Naive B cell (primary cell): ENCODE results near the gene GRIN3A. TPM values are rescaled to one million over a fixed set of nuclear protein-coding genes. Genes with fewer than 3 reads are reported as not detected.
"Not testable (repeated sequence)": the region's sequence is repeated elsewhere in the genome, so short reads cannot be mapped to it uniquely, and the experiment has no call there.

Source experiments
- ATAC-seq, 2 donors: fragments of 150-1000 bp; cut with Tn5 transposase; 2 replicates each; pipeline ENCODE4 v1.10.0; 2021; ENCODE audit warnings: low read depth in 2 of 2, mild to moderate bottlenecking in 2 of 2, moderate library complexity in 2 of 2
- DNase-seq: peaks from one replicate; pipeline ENCODE4 v3.0.0; 2022
- H3K27ac Mint-ChIP-seq, 6 donors: one replicate each; pipeline ENCODE4 v1.8.0; 2020 to 2022; ENCODE audit warnings: mild to moderate bottlenecking in 6 of 6, mixed read lengths in 6 of 6, moderate library complexity in 5 of 6, inconsistent platforms in 2 of 6
- H3K27me3 Mint-ChIP-seq, 3 donors: one replicate each; pipeline ENCODE4 v1.8.0; 2021 to 2022; ENCODE audit warnings: mixed read lengths in 3 of 3, mild to moderate bottlenecking in 1 of 3
- H3K36me3 Mint-ChIP-seq, 2 donors: one replicate each; pipeline ENCODE4 v1.8.0; 2020 to 2022; ENCODE audit warnings: mixed read lengths in 2 of 2, inconsistent platforms in 1 of 2, mild to moderate bottlenecking in 1 of 2
- H3K4me1 Mint-ChIP-seq, 3 donors: one replicate each; pipeline ENCODE4 v1.8.0; 2020 to 2022; ENCODE audit warnings: mixed read lengths in 3 of 3, inconsistent platforms in 1 of 3, mild to moderate bottlenecking in 1 of 3, moderate library complexity in 1 of 3
- H3K4me3 Mint-ChIP-seq, 8 donors: one replicate each; pipeline ENCODE4 v1.8.0; 2020 to 2022; ENCODE audit warnings: mild to moderate bottlenecking in 8 of 8, mixed read lengths in 8 of 8, moderate library complexity in 8 of 8, inconsistent platforms in 2 of 8
- H3K9me3 Mint-ChIP-seq, 7 donors: one replicate each; pipeline ENCODE4 v1.8.0; 2020 to 2022; ENCODE audit warnings: mixed read lengths in 7 of 7, mild to moderate bottlenecking in 5 of 7, inconsistent platforms in 2 of 7, moderate library complexity in 1 of 7
- polyA plus RNA-seq, 6 donors: library from polyadenylated mRNA; unstranded; fragments of 300-500 nt; fragmentation: Illumina TruSeq; gene quantifications; one replicate each; pipeline ENCODE4 v1.2.3, GENCODE V29; 2021; ENCODE audit warnings: low read depth in 6 of 6

The GRIN3A gene
- polyA plus RNA-seq, 6 donors from 2014 or later = 0.03 to 0.09 (median 0.07) TPM; not detected in 2

- Mint-ChIP-seq H3K4me1 (no peaks in the 10 kb centered on the region), H3K9me3 (peaks cover 0 to 3% (median 0%) of the 10 kb centered on the region in 7 donors), H3K27ac (no peak overlapping the region), H3K4me3 (no peak overlapping the region), H3K27me3 (peaks cover 6 to 27% (median 21%) of the 10 kb centered on the region in 3 donors), H3K36me3 (no peaks in the 10 kb centered on the region)
- ATAC-seq (no peak), DNase-seq (no peak)
Observed at GRCh38 chr9:101727612-101728524, 10.6 kb downstream of the GRIN3A start.

DNA sequence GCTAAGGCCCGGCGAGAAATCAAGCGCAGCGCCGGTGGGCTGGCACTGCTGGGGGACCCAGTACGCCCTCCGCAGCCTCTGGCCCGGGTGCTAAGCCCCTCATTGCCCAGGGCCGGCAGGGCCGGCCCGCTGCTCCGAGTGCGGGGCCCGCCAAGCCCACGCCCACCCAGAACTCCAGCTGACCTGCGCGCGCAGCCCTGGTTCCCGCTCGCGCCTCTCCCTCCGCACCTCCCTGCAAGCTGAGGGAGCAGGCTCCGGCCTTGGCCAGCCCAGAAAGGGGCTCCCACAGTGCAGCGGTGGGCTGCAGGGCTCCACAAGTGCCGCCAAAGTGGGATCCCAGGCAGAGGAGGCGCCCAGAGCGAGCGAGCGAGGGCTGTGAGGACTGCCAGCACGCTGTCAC is 14.2 kb downstream of the GRIN3A start:
- not testable (repeated sequence) for ATAC-seq, H3K4me1 Mint-ChIP-seq, H3K4me3 Mint-ChIP-seq, H3K9me3 Mint-ChIP-seq, H3K27ac Mint-ChIP-seq, DNase-seq, H3K36me3 Mint-ChIP-seq
- peaks cover 2 to 17% (median 15%) of the 10 kb centered on the region in 3 donors for H3K27me3 Mint-ChIP-seq

GRCh38 chr9:101718192-101718591 is 20.3 kb downstream of the GRIN3A start:
- Mint-ChIP-seq H3K27me3 (peaks cover 6 to 11% (median 6%) of the 10 kb centered on the region in 3 donors), H3K27ac (peak overlapping the region in 1 of 6 donors; percentile 0), H3K9me3 (peaks cover 0 to 1% (median 0%) of the 10 kb centered on the region in 7 donors), H3K4me1 (no peaks in the 10 kb centered on the region), H3K4me3 (no peak overlapping the region), H3K36me3 (no peaks in the 10 kb centered on the region)
- ATAC-seq (no peak), DNase-seq (no peak)

DNA sequence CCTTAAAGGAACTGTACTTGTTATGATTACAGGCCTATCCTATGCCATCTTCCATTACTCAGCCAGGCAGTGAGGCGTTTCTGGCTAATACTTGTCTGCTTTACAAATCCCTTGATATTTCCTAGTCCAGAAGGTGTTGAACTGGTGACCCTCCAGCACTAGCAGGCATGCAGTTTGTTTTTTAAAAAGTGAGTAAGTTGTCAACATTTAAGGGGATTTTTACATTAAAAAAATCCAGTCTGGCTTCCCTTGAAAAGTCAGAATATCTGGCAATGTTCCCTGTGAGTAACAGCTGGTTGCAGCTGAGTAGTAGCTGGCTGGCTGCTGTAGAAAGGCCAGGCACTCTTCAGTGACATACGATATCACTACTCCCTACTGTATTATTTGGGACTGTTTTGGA is 21.8 kb downstream of the GRIN3A start:
- no peaks in the 10 kb centered on the region for H3K9me3 Mint-ChIP-seq
- no peak overlapping the region for H3K27ac Mint-ChIP-seq
- no peaks in the 10 kb centered on the region for H3K36me3 Mint-ChIP-seq
- peaks cover 6 to 27% (median 14%) of the 10 kb centered on the region in 3 donors for H3K27me3 Mint-ChIP-seq
- ATAC-seq (no peak), DNase-seq (no peak)
- no peak overlapping the region for H3K4me3 Mint-ChIP-seq
- no peaks in the 10 kb centered on the region for H3K4me1 Mint-ChIP-seq

GRCh38 chr9:101711330-101711941 is 27.0 kb downstream of the GRIN3A start:
- no peak overlapping the region for H3K4me3 Mint-ChIP-seq
- H3K9me3 Mint-ChIP-seq = no peaks in the 10 kb centered on the region
- H3K27me3 Mint-ChIP-seq = peaks cover 13 to 36% (median 34%) of the 10 kb centered on the region in 3 donors
- no peaks in the 10 kb centered on the region for H3K36me3 Mint-ChIP-seq
- DNase-seq (no peak), ATAC-seq (no peak)
- H3K27ac Mint-ChIP-seq = no peak overlapping the region
- no peaks in the 10 kb centered on the region for H3K4me1 Mint-ChIP-seq

DNA sequence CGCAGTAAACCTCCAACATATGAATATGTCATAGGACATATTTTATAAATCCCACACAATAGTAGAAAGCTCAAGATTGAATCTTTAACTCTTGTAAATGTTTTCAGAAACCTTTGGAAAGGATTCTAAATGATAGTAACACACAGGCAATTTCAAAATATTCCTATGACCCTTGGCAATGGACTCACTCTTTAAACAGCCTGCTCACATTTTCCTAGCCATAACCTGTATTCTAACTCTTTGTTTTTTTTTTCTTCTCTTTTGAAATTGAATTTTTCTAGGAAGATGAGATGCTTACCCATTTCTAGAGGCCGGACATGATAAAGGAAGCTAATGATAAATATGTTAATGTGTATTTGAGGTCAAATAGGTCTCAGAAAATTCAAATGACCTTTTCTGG is 29.6 kb downstream of the GRIN3A start:
- Mint-ChIP-seq H3K27me3 (peaks cover 23 to 43% (median 42%) of the 10 kb centered on the region in 3 donors), H3K27ac (no peak overlapping the region)
- no peak for ATAC-seq

DNA sequence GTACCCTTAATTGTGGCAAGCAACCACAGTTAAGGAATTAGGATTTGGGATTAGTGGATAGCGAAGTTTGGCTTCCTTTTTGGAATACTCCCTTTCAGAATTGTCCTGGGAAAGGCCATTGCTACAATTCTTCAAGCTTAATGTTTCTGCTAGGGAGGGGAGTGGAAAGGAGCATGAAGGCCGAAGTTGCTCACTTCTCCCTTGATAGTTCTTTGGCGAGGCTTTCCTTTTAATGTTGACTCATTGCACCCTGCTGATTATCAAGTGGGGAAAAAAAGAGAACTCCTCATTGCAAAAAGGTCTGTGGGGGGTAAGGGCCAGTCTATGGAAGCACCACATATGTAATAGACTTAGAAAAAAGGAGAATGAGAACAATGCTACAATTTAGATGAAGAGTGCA is 30.7 kb downstream of the GRIN3A start:
- H3K9me3 Mint-ChIP-seq = no peaks in the 10 kb centered on the region
- DNase-seq = no peak
- peaks cover 23 to 42% (median 37%) of the 10 kb centered on the region in 3 donors for H3K27me3 Mint-ChIP-seq
- no peak overlapping the region for H3K4me3 Mint-ChIP-seq
- no peaks in the 10 kb centered on the region for H3K36me3 Mint-ChIP-seq
- peaks cover 7 to 10% (median 8%) of the 10 kb centered on the region in 3 donors for H3K4me1 Mint-ChIP-seq
- H3K27ac Mint-ChIP-seq = no peak overlapping the region
- ATAC-seq = no peak

More for the DNA sequence above, 29.6 kb downstream of the GRIN3A start:
- Mint-ChIP-seq H3K36me3 (no peaks in the 10 kb centered on the region), H3K4me1 (peaks cover 7 to 10% (median 8%) of the 10 kb centered on the region in 3 donors), H3K4me3 (no peak overlapping the region), H3K9me3 (no peaks in the 10 kb centered on the region)
- DNase-seq = no peak

- ATAC-seq (no peak), DNase-seq (no peak)
- Mint-ChIP-seq H3K9me3 (no peaks in the 10 kb centered on the region), H3K27me3 (peaks cover 23 to 35% (median 30%) of the 10 kb centered on the region in 3 donors), H3K4me3 (no peak overlapping the region), H3K4me1 (peaks cover 7 to 10% (median 8%) of the 10 kb centered on the region in 3 donors), H3K27ac (no peak overlapping the region), H3K36me3 (no peaks in the 10 kb centered on the region)
Observed at GRCh38 chr9:101706997-101707396, 31.4 kb downstream of the GRIN3A start.

DNA sequence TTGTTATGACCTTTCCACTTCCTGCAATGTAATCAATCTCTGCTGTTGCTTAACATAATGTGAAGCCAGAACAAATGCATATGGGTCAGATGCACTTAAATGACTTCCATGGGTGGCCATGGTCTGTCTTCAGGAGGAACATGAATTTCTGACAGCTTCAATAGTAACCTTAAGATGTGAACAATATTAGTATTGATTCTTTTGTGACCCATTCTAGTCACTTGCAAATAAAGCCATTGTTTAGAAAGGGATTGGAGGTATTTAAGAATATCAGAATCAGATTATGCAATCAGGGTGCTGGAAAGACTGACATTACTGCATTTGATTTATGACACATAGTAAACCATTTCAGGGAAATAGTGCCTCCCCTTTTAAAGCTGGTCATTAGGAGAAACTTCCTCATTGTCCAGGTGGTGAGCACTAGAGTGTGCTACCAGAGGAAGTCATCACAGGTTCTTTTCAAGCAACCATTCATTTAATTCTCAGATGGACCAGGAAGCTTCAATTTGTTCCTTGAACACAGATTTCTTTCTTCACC is 32.1 kb downstream of the GRIN3A start:
- DNase-seq = no peak
- Mint-ChIP-seq H3K9me3 (no peaks in the 10 kb centered on the region), H3K27ac (peak overlapping the region in 1 of 6 donors; percentile 1), H3K4me1 (peaks cover 7 to 10% (median 8%) of the 10 kb centered on the region in 3 donors), H3K4me3 (no peak overlapping the region), H3K27me3 (peaks cover 23 to 32% (median 23%) of the 10 kb centered on the region in 3 donors), H3K36me3 (no peaks in the 10 kb centered on the region)
- ATAC-seq = no peak

DNA sequence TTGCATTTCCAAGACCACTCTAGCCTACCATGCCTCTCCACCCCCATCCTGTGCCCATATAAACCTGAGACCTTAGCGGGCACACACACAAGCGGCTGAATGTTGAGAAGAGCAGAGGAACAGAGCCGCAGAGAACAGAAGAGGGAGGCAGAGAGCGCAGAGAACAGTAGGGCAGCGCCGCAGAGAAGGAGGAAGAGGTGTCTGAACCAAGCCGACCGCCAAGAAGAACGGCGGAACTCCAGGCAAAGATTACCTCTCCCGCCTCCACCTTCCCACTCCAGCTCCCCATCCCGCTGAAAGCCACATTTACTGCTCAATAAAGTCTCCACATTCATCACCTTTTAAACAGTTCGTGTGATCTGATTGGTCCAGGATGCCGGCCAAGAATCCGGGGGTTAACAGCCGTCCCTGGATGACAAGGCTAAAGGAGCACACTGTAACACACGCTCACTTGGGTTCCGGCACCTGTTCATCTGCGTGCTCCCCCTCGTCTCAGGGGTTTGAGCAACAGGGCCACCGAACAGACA is 33.2 kb downstream of the GRIN3A start:
- peaks cover 16 to 30% (median 20%) of the 10 kb centered on the region in 3 donors for H3K27me3 Mint-ChIP-seq
- peak overlapping the region in 2 of 6 donors; percentile 34 to 36 for H3K27ac Mint-ChIP-seq
- ATAC-seq (peak; percentile 64 to 70), DNase-seq (no peak)
- peaks cover 0 to under 1% (median 0%) of the 10 kb centered on the region in 7 donors for H3K9me3 Mint-ChIP-seq
- H3K36me3 Mint-ChIP-seq = no peaks in the 10 kb centered on the region
- H3K4me1 Mint-ChIP-seq = peaks cover 7 to 10% (median 8%) of the 10 kb centered on the region in 3 donors
- peak overlapping the region in 7 of 8 donors; percentile 47 to 81 (median 77) for H3K4me3 Mint-ChIP-seq

DNA sequence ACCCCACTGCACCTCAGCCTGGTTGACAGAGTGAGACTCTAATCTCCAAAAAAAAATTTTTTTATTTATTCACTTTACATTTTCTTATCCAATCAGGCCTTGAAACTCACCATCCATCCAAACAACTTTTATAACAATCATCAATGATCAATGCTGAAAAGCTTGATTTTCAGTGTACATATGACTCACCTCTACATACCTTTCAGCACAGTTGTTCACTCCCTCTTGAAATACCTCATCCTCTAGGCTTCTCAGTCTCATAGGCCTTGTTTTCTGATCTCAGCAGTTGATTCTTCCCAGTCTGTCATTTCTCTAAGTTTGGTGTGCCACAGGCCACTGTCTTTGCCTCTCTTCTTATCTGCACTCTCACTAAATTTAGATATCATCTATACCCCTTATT is 36.2 kb downstream of the GRIN3A start:
- H3K4me3 Mint-ChIP-seq = no peak overlapping the region
- peaks cover 0 to 12% (median 6%) of the 10 kb centered on the region in 7 donors for H3K9me3 Mint-ChIP-seq
- ATAC-seq (no peak), DNase-seq (no peak)
- no peaks in the 10 kb centered on the region for H3K36me3 Mint-ChIP-seq
- peaks cover 7 to 10% (median 8%) of the 10 kb centered on the region in 3 donors for H3K4me1 Mint-ChIP-seq
- peaks cover 9 to 16% (median 10%) of the 10 kb centered on the region in 3 donors for H3K27me3 Mint-ChIP-seq
- no peak overlapping the region for H3K27ac Mint-ChIP-seq

- ATAC-seq (no peak), DNase-seq (no peak)
- no peak overlapping the region for H3K27ac Mint-ChIP-seq
- no peaks in the 10 kb centered on the region for H3K9me3 Mint-ChIP-seq
- no peaks in the 10 kb centered on the region for H3K4me1 Mint-ChIP-seq
- no peaks in the 10 kb centered on the region for H3K36me3 Mint-ChIP-seq
- H3K4me3 Mint-ChIP-seq = no peak overlapping the region
- H3K27me3 Mint-ChIP-seq = peaks cover 3 to 12% (median 7%) of the 10 kb centered on the region in 3 donors
Observed at GRCh38 chr9:101693546-101694336, 44.7 kb downstream of the GRIN3A start.

GRCh38 chr9:101691657-101692056 is 46.8 kb downstream of the GRIN3A start:
- Mint-ChIP-seq H3K9me3 (no peaks in the 10 kb centered on the region), H3K4me1 (no peaks in the 10 kb centered on the region), H3K36me3 (no peaks in the 10 kb centered on the region), H3K27ac (no peak overlapping the region), H3K27me3 (peaks cover 3 to 15% (median 7%) of the 10 kb centered on the region in 3 donors), H3K4me3 (no peak overlapping the region)
- no peak for ATAC-seq
- DNase-seq = no peak
